Natural killer cell treated with Interleukin-12 subunit alpha and Interleukin-12 subunit beta and Interleukin-15 and Interleukin-18, amount 100 ng/mL, for 72 hours (primary cell): Measurements from ENCODE around the gene SNAP91. TPM values are rescaled to one million over a fixed set of nuclear protein-coding genes. Genes with fewer than 3 reads are reported as not detected.

Experiments used
- ATAC-seq, 2 donors: fragments of 150-1000 bp; cut with Tn5 transposase in 1 of 2; sonication (Bioruptor Pico), chemical (Tn5 transposase) in 1 of 2; 2 replicates each; pipeline ENCODE4 v1.10.0; 2021
- DNase-seq: peaks from one replicate; pipeline ENCODE4 v3.0.0; 2022; ENCODE audit warnings: low spot score
- H3K27ac Mint-ChIP-seq, 2 donors: 1 replicate in 1 of 2; 2 replicates in 1 of 2; pipeline ENCODE4 v1.8.0; 2022; ENCODE audit warnings: mixed read lengths in 2 of 2, mild to moderate bottlenecking in 1 of 2, moderate library complexity in 1 of 2
- H3K27me3 Mint-ChIP-seq, 2 donors: 1 replicate in 1 of 2; 2 replicates in 1 of 2; pipeline ENCODE4 v1.8.0; 2022; ENCODE audit warnings: mixed read lengths in 2 of 2
- H3K36me3 Mint-ChIP-seq: one replicate; pipeline ENCODE4 v1.8.0; 2022; ENCODE audit warnings: mixed read lengths
- H3K4me1 Mint-ChIP-seq, 2 donors: 1 replicate in 1 of 2; 2 replicates in 1 of 2; pipeline ENCODE4 v1.8.0; 2022; ENCODE audit warnings: low read depth in 2 of 2, mixed read lengths in 2 of 2, mild to moderate bottlenecking in 1 of 2
- H3K4me3 Mint-ChIP-seq: one replicate; pipeline ENCODE4 v1.8.0; 2022; ENCODE audit warnings: mixed read lengths
- H3K9me3 Mint-ChIP-seq: 2 replicates; pipeline ENCODE4 v1.8.0; 2022; ENCODE audit warnings: mixed read lengths
- total RNA-seq, 2 donors: library from RNA; stranded (reverse); gene quantifications; one replicate each; pipeline ENCODE4 v1.2.3, GENCODE V29; 2022

SNAP91 gene
- total RNA-seq, 2 donors from 2014 or later, result not detected

GRCh38 chr6:83510791-83511190 lies 198.1 kb downstream of the SNAP91 start:
- ATAC-seq, result no peak
- no peaks in the 10 kb centered on the region for H3K36me3 Mint-ChIP-seq
- no peak overlapping the region for H3K4me3 Mint-ChIP-seq
- no peaks in the 10 kb centered on the region for H3K9me3 Mint-ChIP-seq
- H3K27ac Mint-ChIP-seq, result no peak overlapping the region
- H3K27me3 Mint-ChIP-seq, result peaks cover 14 to 34% of the 10 kb centered on the region in 2 donors
- no peak for DNase-seq
- peaks cover 0 to 6% of the 10 kb centered on the region in 2 donors for H3K4me1 Mint-ChIP-seq

DNA sequence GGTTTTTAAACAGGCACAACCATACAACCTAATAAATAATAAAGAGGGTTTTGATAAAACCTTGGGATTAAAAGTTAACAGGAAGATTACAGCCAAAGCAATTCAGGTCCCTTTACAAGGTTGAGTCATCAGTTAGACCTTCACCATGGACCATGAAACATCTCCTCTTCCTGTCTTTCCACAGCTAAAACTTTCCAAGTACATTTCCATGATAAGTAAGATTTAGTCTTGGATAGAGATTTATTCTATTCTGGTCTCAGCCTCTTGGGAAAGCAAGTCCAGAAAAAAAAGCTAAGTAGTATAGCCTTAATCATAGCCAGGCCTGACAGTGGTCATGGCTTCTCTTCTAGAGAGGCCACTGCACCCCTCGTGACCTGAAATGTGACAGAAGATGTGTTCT lies 199.5 kb downstream of the SNAP91 start:
- no peaks in the 10 kb centered on the region for H3K9me3 Mint-ChIP-seq
- H3K4me3 Mint-ChIP-seq, result no peak overlapping the region
- ATAC-seq, result no peak
- no peak for DNase-seq
- peaks cover 12 to 34% of the 10 kb centered on the region in 2 donors for H3K27me3 Mint-ChIP-seq
- H3K36me3 Mint-ChIP-seq, result no peaks in the 10 kb centered on the region
- no peak overlapping the region for H3K27ac Mint-ChIP-seq
- peaks cover 0 to 6% of the 10 kb centered on the region in 2 donors for H3K4me1 Mint-ChIP-seq

DNA sequence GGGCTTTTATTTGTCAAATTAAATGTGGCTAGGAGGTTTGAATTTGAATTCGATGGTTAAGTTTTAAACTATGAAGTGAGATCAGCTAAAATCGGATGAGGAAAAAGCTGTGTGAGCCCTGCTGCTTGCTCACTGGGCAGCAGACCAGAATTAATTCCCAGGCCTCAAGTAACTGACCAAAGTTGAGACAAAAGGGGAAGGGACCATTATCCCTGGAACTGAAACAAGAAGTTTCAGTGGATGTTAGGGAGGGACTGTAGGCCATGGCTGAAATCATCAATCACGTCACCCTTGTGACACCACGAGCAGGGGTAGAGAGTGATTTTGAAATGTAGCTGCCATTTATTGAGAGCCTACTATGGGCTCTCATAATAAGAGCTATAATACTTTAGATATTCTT lies 203.5 kb downstream of the SNAP91 start:
- ATAC-seq (no peak), DNase-seq (no peak)
- peaks cover 4 to 26% of the 10 kb centered on the region in 2 donors for H3K27me3 Mint-ChIP-seq
- H3K4me3 Mint-ChIP-seq, result no peak overlapping the region
- no peak overlapping the region for H3K27ac Mint-ChIP-seq
- peaks cover 0 to 4% of the 10 kb centered on the region in 2 donors for H3K4me1 Mint-ChIP-seq
- peaks cover 4% of the 10 kb centered on the region for H3K36me3 Mint-ChIP-seq
- H3K9me3 Mint-ChIP-seq, result peaks cover 3% of the 10 kb centered on the region

Other genes with a start within 250 kb of the SNAP91 start
- not detected for gene PRSS35, start 196.6 kb downstream of the SNAP91 start, total RNA-seq
- not detected for gene RIPPLY2, start 144.3 kb upstream of the SNAP91 start, total RNA-seq
- 10 to 100 TPM; 29.0 to 39.3 TPM for gene CYB5R4, start 150.6 kb upstream of the SNAP91 start, total RNA-seq